Thoracic aorta (tissue), 2 donors: ENCODE results near the gene AUTS2. TPM values are rescaled to one million over a fixed set of nuclear protein-coding genes. Genes with fewer than 3 reads are reported as not detected.

Experiments
- ATAC-seq: fragments of 150-250 bp; one replicate; pipeline ENCODE4 v1.8.0; 2017; ENCODE audit warnings: low read depth; ENCODE audit not compliant: insufficient number of reproducible peaks, low FRiP score
- DNase-seq: peaks from one replicate; pipeline ENCODE4 v3.0.0-alpha.2; 2020; ENCODE audit warnings: low spot score
- H3K27ac ChIP-seq, 2 donors: fragments of 200-600 bp; sonication (generic); 1 replicate in 1 of 2; 2 replicates in 1 of 2; pipeline ENCODE4 v1.5.1; 2016; ENCODE audit warnings: mild to moderate bottlenecking in 2 of 2, moderate library complexity in 2 of 2
- H3K27me3 ChIP-seq: fragments of 200-600 bp; sonication (generic); replicated peaks from 2 replicates; pipeline ENCODE4 v1.6.0; 2016; ENCODE audit warnings: mild to moderate bottlenecking; ENCODE audit not compliant: insufficient read depth
- H3K36me3 ChIP-seq: fragments of 200-600 bp; sonication (generic); one replicate; pipeline ENCODE4 v1.5.1; 2016
- H3K4me1 ChIP-seq, 2 donors: fragments of 200-600 bp; sonication (generic); 1 replicate in 1 of 2; 2 replicates in 1 of 2; pipeline versions ENCODE4 v1.5.1 to v1.6.0; 2016; ENCODE audit warnings: low read depth in 2 of 2, mild to moderate bottlenecking in 1 of 2; ENCODE audit not compliant: control insufficient read depth in 1 of 2
- H3K4me3 ChIP-seq: fragments of 200-600 bp; sonication (generic); 2 replicates; pipeline ENCODE4 v1.5.1; 2016; ENCODE audit warnings: mild to moderate bottlenecking
- H3K9me3 ChIP-seq: fragments of 200-600 bp; sonication (generic); 2 replicates; pipeline ENCODE4 v1.5.1; 2016
- CTCF ChIP-seq: fragments of 200-600 bp; sonication (generic); IDR thresholded peaks from one replicate; pipeline ENCODE4 v1.5.1; 2019; ENCODE audit warnings: antibody characterized with exemption
- total RNA-seq, 2 donors: library from RNA; depleted of rRNA; stranded (reverse); fragments of >200 nt; gene quantifications; one replicate each; pipeline versions ENCODE4 v1.1.0 to v1.2.3, GENCODE V29; 2016

Gene AUTS2
- total RNA-seq, 2 donors from 2014 or later, result 49.4 to 101 TPM

- TF ChIP-seq CTCF, result no peak
- Histone ChIP-seq H3K4me1 (peaks cover 0 to 6% of the 10 kb centered on the region in 2 donors), H3K9me3 (no peaks in the 10 kb centered on the region), H3K27me3 (no peaks in the 10 kb centered on the region), H3K27ac (no peak overlapping the region), H3K4me3 (no peak overlapping the region), H3K36me3 (peaks cover 16% of the 10 kb centered on the region)
- DNase-seq, result no peak
- ATAC-seq, result no peak
These were observed 1165.9 kb downstream of the AUTS2 start for GRCh38 chr7:70763961-70764691.

- Histone ChIP-seq H3K4me1 (peaks cover 0 to 6% of the 10 kb centered on the region in 2 donors), H3K9me3 (no peaks in the 10 kb centered on the region), H3K4me3 (no peak overlapping the region), H3K36me3 (peaks cover 16% of the 10 kb centered on the region), H3K27me3 (no peaks in the 10 kb centered on the region), H3K27ac (no peak overlapping the region)
- no peak for ATAC-seq
- no peak for DNase-seq
- TF ChIP-seq CTCF, result no peak
These were observed 1166.5 kb downstream of the AUTS2 start for GRCh38 chr7:70764701-70765208.

GRCh38 chr7:70765651-70766050, 1167.4 kb downstream of the AUTS2 start:
- H3K36me3 ChIP-seq, result peaks cover 16% of the 10 kb centered on the region
- H3K4me3 ChIP-seq, result no peak overlapping the region
- peaks cover 0 to 6% of the 10 kb centered on the region in 2 donors for H3K4me1 ChIP-seq
- H3K9me3 ChIP-seq, result no peaks in the 10 kb centered on the region
- no peak for ATAC-seq
- H3K27me3 ChIP-seq, result no peaks in the 10 kb centered on the region
- no peak for TF ChIP-seq CTCF
- no peak overlapping the region for H3K27ac ChIP-seq
- no peak for DNase-seq

GRCh38 chr7:70766109-70766508, 1167.8 kb downstream of the AUTS2 start:
- Histone ChIP-seq H3K27me3 (no peaks in the 10 kb centered on the region), H3K4me1 (peaks cover 0 to 6% of the 10 kb centered on the region in 2 donors), H3K9me3 (no peaks in the 10 kb centered on the region), H3K4me3 (no peak overlapping the region), H3K36me3 (peaks cover 16% of the 10 kb centered on the region), H3K27ac (no peak overlapping the region)
- TF ChIP-seq CTCF, result no peak
- DNase-seq (no peak), ATAC-seq (no peak)

GRCh38 chr7:70766694-70767093, 1168.4 kb downstream of the AUTS2 start:
- DNase-seq, result no peak
- Histone ChIP-seq H3K36me3 (peaks cover 20% of the 10 kb centered on the region), H3K27ac (no peak overlapping the region), H3K9me3 (no peaks in the 10 kb centered on the region), H3K4me1 (peaks cover 0 to 6% of the 10 kb centered on the region in 2 donors), H3K27me3 (no peaks in the 10 kb centered on the region), H3K4me3 (no peak overlapping the region)
- TF ChIP-seq CTCF, result no peak
- no peak for ATAC-seq
